ENCODE measurements around the gene C5orf22. TPM values are rescaled to one million over a fixed set of nuclear protein-coding genes. Genes with fewer than 3 reads are reported as not detected.

C5orf22 gene
- total RNA-seq, 6 donors from 2014 or later: 13.3 to 21.9 (median 17.9) TPM

DNA sequence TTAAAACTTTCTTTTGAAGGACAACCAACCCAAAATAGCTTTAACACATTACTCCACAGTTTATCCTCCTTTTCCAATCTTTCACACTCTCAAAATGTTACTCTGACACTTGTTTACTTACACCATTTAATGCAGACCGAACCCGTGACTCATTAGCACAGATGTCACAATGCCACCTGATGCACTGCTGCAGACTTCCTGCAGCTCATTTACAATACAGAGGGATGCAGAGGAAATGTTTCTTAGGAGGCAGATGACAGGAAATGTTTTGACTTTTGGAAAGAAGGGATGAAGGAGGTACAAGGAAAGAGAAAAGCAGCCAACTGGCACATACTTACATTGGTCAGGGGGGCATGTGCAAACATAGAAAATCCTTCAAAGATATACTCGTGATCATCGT lies 39.2 kb upstream of the C5orf22 start:
- no peaks in the 10 kb centered on the region for H3K9me3 ChIP-seq
- no peak overlapping the region for H3K27ac ChIP-seq
- peaks cover 0 to 3% (median 0%) of the 10 kb centered on the region in 4 donors for H3K4me1 ChIP-seq
- no peak for ATAC-seq (ENCODE audit: low FRiP score in 2 of 2)
- no peaks in the 10 kb centered on the region for H3K27me3 ChIP-seq
- no peak for DNase-seq
- TF ChIP-seq, protein P1, sequence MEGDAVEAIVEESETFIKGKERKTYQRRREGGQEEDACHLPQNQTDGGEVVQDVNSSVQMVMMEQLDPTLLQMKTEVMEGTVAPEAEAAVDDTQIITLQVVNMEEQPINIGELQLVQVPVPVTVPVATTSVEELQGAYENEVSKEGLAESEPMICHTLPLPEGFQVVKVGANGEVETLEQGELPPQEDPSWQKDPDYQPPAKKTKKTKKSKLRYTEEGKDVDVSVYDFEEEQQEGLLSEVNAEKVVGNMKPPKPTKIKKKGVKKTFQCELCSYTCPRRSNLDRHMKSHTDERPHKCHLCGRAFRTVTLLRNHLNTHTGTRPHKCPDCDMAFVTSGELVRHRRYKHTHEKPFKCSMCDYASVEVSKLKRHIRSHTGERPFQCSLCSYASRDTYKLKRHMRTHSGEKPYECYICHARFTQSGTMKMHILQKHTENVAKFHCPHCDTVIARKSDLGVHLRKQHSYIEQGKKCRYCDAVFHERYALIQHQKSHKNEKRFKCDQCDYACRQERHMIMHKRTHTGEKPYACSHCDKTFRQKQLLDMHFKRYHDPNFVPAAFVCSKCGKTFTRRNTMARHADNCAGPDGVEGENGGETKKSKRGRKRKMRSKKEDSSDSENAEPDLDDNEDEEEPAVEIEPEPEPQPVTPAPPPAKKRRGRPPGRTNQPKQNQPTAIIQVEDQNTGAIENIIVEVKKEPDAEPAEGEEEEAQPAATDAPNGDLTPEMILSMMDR (IDR thresholded peaks at IDR 0.05): no peak
- TF ChIP-seq POLR2A (IDR thresholded peaks at IDR 0.05) (no peak), POLR2AphosphoS5 (IDR thresholded peaks at IDR 0.05) (no peak), EP300 (IDR thresholded peaks at IDR 0.05) (no peak)
- WGBS, 2 donors: 56 to 60% methylated on average over 4 of the region's 4 CpGs
- H3K4me3 ChIP-seq: no peak overlapping the region
- peaks cover 5 to 82% (median 48%) of the 10 kb centered on the region in 4 donors for H3K36me3 ChIP-seq

- H3K4me3 ChIP-seq: no peak overlapping the region
- no peaks in the 10 kb centered on the region for H3K9me3 ChIP-seq
- no peak overlapping the region for H3K27ac ChIP-seq
- peaks cover 0 to 3% (median 0%) of the 10 kb centered on the region in 4 donors for H3K4me1 ChIP-seq
- no peak for TF ChIP-seq POLR2AphosphoS5 (IDR thresholded peaks at IDR 0.05)
- TF ChIP-seq POLR2A (IDR thresholded peaks at IDR 0.05): no peak
- TF ChIP-seq, protein P1 (IDR thresholded peaks at IDR 0.05): no peak
- TF ChIP-seq EP300 (IDR thresholded peaks at IDR 0.05): no peak
- H3K27me3 ChIP-seq: no peaks in the 10 kb centered on the region
- WGBS, 2 donors: 91 to 96% methylated on average over 4 of the region's 4 CpGs
- H3K36me3 ChIP-seq: peaks cover 5 to 88% (median 58%) of the 10 kb centered on the region in 4 donors
- no peak for ATAC-seq (ENCODE audit: low FRiP score in 2 of 2)
- DNase-seq: no peak
These were observed 36.8 kb upstream of the C5orf22 start for GRCh38 chr5:31495336-31495735.

- Histone ChIP-seq H3K4me3 (no peak overlapping the region), H3K9me3 (no peaks in the 10 kb centered on the region), H3K4me1 (peaks cover 0 to 3% (median 0%) of the 10 kb centered on the region in 4 donors), H3K27ac (no peak overlapping the region), H3K36me3 (peaks cover 8 to 95% (median 65%) of the 10 kb centered on the region in 4 donors), H3K27me3 (no peaks in the 10 kb centered on the region)
- ATAC-seq (ENCODE audit: low FRiP score in 2 of 2) (no peak), DNase-seq (no peak)
- no peak for TF ChIP-seq EP300 (IDR thresholded peaks at IDR 0.05)
- TF ChIP-seq, protein P1 (IDR thresholded peaks at IDR 0.05): no peak
- no peak for TF ChIP-seq POLR2AphosphoS5 (IDR thresholded peaks at IDR 0.05)
- TF ChIP-seq POLR2A (IDR thresholded peaks at IDR 0.05): no peak
- 89 to 100% methylated on average over 1 to 2 of the region's 2 CpGs for WGBS, 2 donors
These were observed 35.8 kb upstream of the C5orf22 start for GRCh38 chr5:31496301-31496700.

DNA sequence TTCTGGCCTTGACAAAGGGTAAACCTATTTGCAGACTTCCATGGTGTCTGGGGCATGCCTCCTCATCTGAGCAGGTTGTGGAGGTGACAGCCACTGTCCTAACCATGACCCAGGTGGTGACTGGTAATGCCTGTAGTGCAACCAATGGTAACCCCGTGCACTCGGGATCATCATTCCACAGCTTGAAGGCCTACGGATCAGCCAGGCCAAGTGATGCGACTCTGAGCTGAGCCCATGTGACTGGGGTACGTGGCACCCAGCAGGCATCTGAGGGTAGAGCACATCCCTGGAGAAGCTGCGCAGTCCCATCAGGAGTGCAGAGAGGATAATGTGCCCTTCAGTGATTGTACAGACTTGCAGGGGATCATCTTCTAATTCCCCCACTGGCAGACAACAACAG lies 35.2 kb upstream of the C5orf22 start:
- Histone ChIP-seq H3K27ac (no peak overlapping the region), H3K36me3 (peaks cover 8 to 95% (median 70%) of the 10 kb centered on the region in 4 donors), H3K9me3 (no peaks in the 10 kb centered on the region), H3K4me1 (peaks cover 0 to 3% (median 0%) of the 10 kb centered on the region in 4 donors), H3K4me3 (no peak overlapping the region), H3K27me3 (no peaks in the 10 kb centered on the region)
- DNase-seq (no peak), ATAC-seq (ENCODE audit: low FRiP score in 2 of 2) (no peak)
- no peak for TF ChIP-seq POLR2AphosphoS5 (IDR thresholded peaks at IDR 0.05)
- TF ChIP-seq, protein P1 (IDR thresholded peaks at IDR 0.05): no peak
- no peak for TF ChIP-seq EP300 (IDR thresholded peaks at IDR 0.05)
- no peak for TF ChIP-seq POLR2A (IDR thresholded peaks at IDR 0.05)
- WGBS, 2 donors: 99% methylated on average over 6 of the region's 6 CpGs; no CpG with 5 or more reads in 1 of the 2 donors

GRCh38 chr5:31500256-31500655 lies 31.8 kb upstream of the C5orf22 start:
- no peak for DNase-seq
- WGBS, 2 donors: 85 to 96% methylated on average over 4 of the region's 4 CpGs
- peaks cover 13 to 98% (median 76%) of the 10 kb centered on the region in 4 donors for H3K36me3 ChIP-seq

More at GRCh38 chr5:31500256-31500655, 31.8 kb upstream of the C5orf22 start:
- no peak overlapping the region for H3K27ac ChIP-seq
- TF ChIP-seq, protein P1 (IDR thresholded peaks at IDR 0.05): no peak
- no peak for TF ChIP-seq POLR2A (IDR thresholded peaks at IDR 0.05)
- no peak for TF ChIP-seq EP300 (IDR thresholded peaks at IDR 0.05)
- no peak for TF ChIP-seq POLR2AphosphoS5 (IDR thresholded peaks at IDR 0.05)
- H3K4me3 ChIP-seq: no peak overlapping the region
- H3K4me1 ChIP-seq: no peaks in the 10 kb centered on the region
- no peaks in the 10 kb centered on the region for H3K9me3 ChIP-seq
- no peak for ATAC-seq (ENCODE audit: low FRiP score in 2 of 2)
- H3K27me3 ChIP-seq: no peaks in the 10 kb centered on the region

Data from upper lobe of left lung (tissue), 6 donors.